ENCODE measurements around the gene CCSER2.

Gene CCSER2

GRCh38 chr10:84551437-84552120 is 223.2 kb downstream of the CCSER2 start:
- no peak for FAIRE-seq

GRCh38 chr10:84552478-84552877 is 224.1 kb downstream of the CCSER2 start:
- no peak for FAIRE-seq

- no peak for FAIRE-seq
These were observed 234.2 kb downstream of the CCSER2 start for GRCh38 chr10:84562592-84562991.

DNA sequence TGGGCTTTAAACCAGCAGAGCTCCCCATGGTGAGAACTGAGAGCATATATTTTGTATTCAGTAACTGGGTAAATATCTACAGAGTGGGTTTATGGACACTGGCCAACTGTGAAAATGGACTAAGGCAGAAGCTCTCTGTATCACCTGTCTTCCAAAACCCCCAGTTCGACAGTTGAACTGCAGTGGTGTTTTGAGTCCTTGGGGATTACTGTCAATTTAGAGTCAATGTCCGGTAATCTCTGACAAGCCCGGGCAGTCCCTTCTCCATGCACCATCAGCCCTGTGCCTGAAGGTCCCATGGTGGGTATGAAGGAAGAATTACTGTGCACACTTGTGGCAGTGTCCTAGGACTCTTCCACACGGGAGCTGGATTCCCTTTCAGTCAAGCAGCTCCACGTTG is 235.0 kb downstream of the CCSER2 start:
- FAIRE-seq: no peak

DNA sequence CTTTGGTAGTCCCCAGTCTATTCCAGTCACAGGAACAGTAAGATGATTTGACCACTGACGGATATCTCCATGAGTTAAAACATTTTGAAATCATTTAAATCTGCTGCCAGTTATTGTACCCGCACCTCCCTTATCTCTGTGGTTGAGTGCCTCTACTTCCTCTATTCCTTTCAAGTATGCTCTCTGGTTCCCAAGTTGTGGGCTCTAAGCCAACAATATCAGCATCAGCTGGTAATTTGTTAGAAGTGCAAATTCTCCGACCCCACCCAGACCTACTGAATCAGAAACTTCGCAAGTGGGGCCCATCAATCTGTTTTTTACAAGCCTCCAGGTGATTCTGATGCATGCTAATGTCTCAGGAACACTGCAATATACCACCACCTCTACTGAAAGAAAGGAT is 235.5 kb downstream of the CCSER2 start:
- FAIRE-seq: no peak

DNA sequence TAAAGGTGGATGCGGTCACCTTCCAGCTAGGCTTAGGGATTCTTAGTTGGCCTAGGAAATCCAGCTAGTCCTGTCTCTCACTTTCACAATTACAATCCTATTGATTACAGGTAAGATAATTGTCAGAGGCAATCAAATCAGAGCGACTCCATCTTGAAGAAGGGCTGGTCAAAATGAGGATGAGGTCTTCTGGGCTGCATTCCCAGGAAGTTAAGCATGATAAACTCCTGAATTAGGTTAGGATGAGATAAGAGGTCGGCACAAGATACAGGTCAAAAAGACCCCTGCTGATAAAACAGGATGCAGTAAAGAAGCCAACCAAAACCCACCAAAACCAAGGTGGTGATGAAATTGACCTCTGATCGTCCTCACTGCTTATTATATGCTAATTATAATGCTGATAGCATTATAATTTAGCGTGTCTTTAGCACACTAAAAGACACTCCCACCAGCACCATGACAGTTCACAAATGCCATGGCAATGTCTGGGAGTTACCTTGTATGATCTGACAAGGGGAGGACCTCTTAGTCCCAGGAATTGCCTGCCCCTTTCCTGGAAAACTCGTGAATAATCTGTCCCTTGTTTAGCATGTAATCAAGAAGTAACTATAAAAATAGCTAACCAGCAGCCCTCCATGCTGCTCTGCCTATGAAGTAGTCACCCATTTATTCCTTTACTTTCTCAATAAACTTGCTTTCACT is 237.6 kb downstream of the CCSER2 start:
- FAIRE-seq: no peak

DNA sequence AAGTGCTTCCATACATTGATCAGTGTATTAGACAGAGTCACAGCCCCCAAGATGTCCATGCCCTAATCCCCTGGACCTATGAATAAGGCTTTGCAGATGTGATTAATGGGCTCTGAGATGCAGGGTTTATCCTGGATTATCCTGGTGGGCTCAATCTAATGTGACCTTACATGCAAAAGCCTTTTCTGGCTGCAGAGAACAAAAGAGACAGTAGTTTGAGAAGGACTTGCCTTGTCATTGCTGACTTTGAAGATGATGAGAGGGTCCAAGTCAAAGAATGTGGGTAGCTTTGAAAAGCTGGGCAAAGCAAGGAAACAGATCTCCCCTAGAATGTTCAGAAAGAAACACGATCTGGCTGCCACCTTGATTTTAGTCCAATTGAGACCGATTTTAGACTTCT is 238.7 kb downstream of the CCSER2 start:
- no peak for FAIRE-seq

Measured in endometrium (tissue), 2 donors.